Measurements from ENCODE around the gene PKD2L1.
A peak's percentile ranks its signal among the peaks of the same experiment; 100 is the strongest.
"Not testable (repeated sequence)": the region's sequence is repeated elsewhere in the genome, so short reads cannot be mapped to it uniquely, and the experiment has no call there.

PKD2L1 gene

DNA sequence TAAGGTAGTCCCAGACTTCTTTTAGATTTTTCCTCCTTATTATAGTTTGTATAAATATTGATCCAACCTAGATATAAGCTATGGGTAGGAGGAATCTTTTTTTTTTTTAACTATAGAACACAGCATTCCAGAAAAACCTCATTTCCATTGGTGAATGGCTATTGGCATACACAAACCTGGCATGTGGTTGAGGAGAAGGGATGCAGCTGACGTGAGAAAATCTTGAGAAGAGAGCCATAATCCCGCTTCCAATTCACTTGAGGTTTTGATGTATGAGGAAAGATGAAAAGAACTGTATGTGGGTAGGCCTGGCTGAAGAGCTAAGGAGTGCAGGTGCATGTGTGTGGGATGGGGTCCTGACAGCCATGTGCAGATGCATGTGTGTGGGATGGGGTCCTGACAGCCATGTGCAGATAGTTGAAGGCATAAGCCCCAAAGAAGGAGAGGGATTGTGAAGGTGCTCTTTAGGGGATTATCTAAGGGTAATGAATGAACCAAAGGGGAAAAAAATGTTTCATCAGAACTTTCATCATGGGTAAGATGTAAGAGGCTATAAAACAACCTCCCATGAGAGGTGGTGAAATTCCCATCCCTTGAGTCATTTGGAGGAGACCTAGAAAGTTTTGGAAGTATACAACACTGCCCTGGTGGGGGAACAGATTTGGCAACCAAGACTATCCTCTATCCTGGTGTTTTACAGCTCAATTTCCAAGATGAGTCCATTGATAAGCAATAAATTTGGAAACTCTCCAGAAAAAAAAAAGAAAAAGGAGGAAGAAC, 3.8 kb upstream of the PKD2L1 start:
- no peak for DNase-seq

DNA sequence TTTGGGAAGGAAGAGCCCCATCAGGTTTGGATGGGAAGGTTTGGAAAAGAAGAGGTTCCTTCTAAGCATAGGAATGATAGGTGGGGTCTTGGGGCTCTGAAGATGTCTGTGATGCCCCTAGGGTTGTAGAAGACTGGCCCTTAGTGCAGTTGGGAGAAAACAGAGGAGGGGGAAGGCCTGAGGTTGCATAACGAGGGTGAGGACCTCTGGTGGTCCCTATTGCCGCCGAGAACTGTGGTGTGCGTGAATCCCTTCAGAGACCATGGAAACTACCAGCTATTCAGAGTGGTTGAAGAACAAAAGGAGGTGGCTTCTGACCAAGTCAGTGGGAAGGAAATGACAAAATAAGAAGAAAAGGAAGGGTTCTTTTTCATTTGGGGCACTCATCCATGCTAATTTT, 3.1 kb upstream of the PKD2L1 start:
- DNase-seq = no peak

DNA sequence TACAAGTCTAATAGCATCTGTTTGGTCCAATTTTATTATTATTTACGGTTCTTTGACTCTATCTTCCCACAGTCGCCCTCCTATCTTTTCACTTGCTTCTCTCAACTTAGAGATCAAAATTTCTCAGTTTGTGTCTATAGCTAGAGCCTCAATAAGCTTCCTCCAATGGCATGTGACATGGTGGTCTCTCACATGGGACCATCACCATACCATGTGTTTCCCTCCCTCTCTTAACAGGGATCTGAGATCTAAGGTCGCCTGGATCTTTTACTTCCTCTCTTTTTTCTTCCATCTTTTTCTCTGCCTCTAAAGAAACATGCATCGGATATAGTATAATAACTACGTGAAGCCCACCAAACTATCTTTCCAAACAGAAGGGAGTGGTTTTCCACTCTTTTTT, 1.8 kb downstream of the PKD2L1 start:
- DNase-seq = no peak

DNA sequence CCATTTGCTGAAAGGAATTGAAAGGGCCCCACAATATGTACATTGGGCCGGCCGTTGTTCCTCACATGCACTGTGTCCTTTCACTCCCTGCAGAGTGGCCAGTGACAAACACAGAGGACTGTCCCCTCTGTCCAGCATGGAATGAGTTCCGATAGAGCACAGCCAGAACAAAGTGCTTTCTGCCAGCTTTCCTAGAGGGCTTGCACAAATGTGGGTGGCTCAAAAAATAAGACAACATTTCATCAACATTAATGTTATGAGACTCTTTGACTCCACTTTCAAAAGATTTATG, 2.4 kb downstream of the PKD2L1 start:
- no peak for DNase-seq

DNA sequence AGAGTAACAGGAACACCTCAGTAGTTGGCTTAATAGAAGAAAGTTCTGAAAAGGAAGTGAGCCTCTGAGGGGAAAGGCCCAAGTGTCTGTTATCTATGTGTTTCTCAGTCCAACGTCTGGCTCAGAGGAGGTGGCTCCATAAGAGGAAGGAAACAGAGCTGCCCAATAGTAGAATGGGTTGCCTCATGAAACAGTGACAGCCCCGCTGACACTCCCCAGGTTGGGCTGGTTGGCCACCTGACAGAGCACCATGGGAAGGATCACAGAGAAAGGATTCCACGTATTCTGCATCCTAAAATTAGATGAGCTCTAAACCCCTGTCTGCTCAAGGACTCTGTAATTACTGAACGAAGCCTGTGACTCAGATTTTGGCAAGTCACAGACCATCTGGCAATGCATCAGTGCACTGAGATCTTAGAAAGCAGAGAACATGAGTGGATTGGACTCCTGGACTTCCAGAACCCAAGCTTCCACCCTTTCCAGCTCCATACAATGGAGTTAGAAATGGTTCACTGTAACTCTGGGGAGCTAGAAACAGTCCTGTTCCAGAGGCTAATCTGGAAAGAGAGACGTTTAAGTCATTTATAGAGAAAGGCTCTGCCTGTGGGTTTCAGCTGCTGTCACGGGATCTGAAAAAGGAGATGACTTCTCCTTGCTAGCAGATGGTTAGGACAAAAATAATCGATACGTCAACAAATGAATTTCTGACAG, 2.9 kb downstream of the PKD2L1 start:
- DNase-seq = peak in 1 of 5 experiments; percentile 70

DNA sequence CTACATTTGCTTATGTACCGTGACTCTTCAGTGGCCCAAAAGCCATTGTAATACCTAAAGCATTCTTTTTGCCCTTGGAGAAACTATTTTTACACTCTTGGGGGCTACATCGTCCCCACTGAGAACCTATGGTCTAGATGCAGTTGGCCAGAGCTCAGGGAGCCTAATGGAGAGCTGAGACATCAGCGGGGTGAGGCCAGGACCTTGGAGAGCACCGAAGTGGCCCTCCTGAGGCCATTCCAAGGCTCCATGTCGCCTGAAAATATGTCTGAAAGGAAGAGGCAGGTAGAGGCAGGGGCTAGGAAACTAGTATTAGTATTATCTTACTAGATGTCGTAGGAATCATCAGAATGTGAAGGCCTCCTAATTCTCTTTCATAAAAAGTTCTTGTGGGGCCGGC, 4.9 kb downstream of the PKD2L1 start:
- no peak for DNase-seq

DNA sequence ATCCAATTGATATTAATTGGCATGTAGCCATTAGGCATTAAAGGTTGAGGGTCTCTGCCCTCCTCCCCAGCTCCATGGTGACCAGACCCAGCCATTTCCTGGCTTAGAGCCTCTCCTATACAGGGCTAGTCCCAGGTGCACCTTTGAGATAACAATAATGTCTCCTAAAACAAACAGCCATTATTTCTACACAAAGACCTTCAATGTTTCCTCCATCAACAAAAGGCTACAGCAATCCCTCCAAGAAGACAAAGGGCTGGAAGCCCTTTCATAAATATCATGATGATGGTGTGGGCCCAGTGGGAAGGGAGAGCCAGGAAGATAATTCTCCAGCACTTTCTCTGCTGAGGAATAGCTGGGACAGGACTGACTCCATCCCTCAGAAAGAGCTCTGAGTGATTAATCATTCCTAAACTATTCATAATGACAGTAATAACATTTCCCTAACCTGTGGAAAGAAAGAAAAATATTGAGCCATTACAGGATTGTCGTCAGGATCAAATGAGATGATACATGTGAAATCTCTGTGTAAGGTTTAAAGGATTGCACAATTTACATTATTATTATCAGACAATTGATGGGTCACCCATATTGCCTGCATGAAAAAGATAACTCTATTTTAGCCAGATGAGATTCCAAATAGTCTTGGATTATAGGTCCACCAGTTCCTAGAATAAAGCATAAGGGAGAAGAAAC, 10.2 kb downstream of the PKD2L1 start:
- no peak for DNase-seq

DNA sequence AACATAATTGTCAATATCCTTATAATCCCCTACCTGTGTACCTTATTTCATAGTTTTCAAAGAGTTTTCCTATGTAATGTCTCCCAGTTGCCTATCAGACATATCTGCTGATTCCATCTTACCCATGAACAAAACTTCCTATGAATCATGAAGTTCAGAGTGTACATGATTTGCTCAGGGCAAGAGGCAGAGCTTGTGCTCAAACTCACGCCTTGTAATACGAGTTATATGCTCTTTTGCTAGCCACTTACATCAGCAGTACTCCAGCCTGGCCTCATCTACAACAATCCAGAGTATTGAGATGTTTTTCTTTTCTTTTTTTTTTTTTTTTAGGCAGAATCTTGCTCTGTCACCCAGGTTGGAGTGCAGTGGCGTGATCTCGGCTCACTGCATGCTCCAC, 11.8 kb downstream of the PKD2L1 start:
- DNase-seq = no peak

DNA sequence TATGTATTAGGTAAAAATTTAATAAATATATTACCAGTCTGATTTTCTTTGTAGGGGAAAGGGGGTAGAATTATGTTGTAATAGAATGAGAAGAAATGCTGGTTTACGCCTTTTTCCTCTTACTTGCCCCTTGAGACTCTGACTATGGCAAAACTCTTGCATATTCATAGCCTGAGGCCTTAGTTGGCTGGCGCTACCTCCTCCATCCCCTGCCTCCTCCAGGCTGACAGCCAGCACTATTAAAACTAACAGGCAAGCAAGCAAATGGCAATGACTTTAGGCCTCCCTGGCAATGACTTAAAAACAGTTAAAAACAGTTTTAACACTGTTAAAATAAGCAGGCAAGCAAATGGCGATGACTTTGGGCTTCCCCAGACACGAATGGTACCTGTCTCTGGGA, 14.4 kb downstream of the PKD2L1 start:
- DNase-seq = no peak

DNA sequence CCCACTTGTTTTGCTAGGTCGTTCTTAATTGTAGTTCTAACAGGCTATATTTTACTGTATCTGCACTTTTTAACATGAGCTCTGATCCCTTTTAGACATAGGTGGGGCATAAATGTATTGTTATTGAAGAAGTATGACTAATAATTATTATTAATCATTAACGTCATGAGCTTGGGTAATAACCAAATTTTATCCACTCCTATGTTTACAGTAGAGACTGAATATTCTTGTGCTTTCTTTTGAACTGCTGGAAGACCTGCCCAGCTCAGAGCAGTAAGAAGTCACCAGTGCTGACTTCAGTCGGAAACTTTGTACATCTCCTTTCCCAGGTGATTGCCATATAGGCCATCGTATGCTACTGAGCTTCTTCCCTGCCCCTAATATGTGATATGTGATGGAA, 18.7 kb downstream of the PKD2L1 start:
- no peak for DNase-seq

DNA sequence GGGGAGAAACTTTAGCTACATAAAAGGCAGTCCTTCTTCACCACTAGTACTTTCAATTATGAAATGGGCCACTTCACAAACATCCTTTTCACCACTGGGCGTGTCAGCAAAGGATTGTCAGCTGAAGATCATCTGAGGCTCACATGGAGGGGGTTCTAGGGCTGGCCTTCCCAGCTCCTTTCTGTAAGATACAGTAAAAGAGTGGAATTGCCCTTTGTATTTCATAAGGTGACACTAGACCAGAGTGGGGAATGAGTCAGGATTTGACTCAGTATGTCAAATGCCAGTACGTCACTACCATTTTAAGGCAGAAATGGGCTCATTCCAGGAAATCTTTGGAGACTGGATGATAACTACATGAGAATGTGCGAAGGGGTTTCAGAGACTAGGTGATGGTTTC, 22.3 kb downstream of the PKD2L1 start:
- DNase-seq = no peak

DNA sequence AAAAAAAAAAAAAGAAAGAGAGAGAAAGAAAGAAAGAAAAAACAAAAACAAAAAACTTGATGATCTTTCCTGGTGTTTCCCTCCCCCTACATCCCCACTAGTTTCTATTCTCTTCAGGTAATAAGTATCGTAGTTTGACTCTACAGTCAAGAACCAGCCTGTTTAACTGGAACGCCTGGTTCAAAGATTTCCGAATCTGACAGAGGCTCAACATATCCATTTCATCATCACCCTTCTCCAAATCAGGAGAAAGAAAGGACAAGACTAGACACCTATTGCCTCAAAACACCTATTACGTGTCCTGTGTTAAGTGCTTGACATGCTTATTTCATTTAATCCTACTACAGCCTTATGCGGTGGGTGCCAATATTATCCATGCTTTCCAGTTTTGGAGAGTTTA, 23.2 kb downstream of the PKD2L1 start:
- no peak for DNase-seq

DNA sequence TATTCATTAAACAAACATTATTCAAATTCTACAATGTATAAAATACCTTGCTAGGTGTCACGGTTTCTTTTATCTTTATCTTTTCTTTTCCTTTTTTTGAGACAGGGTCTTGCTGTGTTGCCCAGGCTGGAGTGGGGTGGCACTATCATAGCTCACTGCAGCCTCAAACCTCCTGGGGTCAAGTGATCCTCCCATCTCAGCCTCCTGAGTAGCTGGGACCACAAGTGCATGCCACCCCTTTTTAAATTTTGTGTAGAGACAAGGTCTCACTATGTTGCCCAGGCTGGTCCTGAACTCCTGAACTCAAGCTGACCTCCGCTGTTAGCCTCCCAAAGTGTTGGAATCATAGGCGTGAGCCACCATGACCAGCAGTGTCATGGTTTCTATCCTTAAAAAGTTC, 25.6 kb downstream of the PKD2L1 start:
- DNase-seq = no peak

DNA sequence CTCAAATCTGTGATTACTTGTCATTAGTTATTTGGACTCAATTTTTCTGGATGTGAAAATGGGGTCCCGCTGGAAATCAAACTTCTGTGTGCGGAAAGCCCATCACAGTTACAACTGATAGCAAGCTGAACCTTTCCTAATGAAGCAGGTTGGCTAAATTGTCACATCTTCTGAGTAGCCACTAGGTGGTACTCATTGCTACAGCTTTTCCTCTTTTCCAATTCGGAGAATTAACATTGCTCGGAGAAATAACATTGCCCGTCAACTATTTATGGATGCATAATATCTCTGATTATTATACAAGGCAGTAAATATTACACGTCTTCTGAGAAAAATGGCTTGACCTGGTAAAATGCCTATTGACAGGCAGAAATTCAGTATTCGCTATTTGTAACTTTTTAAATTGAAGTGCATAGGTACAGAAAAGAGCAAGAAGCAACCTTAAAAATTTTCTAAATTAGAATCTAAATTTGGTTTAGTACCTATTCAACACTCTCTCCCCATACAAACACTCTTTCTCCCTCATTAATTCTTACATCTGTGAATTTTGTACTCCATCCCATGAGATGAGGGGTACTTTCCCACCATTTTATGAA, 26.2 kb downstream of the PKD2L1 start:
- peak in 1 of 5 experiments; percentile 11 for DNase-seq

DNA sequence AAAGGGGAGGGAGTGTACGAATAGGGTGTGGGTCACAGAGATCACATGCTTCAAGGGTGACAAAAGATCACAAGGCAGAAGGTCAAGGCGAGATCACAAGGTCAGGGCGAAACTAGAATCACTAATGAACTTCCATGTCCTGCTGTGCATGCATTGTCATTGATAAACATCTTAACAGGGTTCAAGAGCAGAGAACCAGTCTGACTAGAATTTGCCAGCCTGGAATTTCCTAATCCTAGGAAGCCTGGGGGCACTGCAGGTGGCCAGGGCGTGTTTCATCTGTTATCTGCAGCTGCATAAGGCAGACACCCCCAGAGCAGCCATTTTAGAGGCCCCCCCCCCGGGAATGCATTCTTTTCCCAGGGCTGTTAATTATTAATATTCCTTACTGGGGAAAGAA, 28.9 kb downstream of the PKD2L1 start:
- DNase-seq = not testable (repeated sequence)

DNA sequence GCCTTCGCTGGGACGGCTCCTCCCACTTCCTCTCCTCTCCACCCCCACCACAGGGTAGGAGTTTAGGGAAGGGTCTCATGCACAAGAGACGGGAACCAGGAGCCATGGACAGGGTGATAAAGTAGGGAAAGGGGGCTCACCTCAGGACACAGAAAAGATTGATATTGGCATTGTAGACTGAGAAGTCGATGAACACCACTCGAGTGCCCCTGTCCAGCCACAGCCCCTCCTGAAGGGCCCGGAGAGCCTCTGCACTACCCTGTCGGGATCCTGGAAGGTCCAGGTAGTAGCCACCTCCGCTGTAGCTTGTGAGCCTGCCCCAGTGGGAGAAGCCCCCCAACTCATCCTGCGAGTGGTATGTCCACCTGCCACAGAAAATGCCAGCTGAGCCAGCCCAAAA, 32.8 kb downstream of the PKD2L1 start:
- DNase-seq = no peak

DNA sequence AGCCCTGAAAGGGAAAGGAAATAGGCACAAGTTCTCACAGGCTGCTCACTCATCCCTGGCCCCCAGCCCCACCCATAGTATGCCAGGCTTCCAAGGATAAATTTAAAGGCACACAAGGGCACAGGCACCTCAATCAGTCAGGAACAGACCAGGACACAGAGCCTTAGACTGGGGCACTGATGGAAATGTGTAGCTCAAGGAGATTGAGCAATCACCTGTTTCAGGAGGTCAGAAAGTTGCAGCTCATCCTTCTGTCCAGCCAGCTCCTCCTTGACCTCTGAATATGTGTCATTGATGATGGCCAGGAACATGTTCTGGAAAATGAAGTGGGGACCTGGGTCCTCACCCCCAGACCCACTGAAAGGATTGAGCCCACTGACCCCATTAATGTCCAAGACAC, 37.0 kb downstream of the PKD2L1 start:
- DNase-seq = no peak

DNA sequence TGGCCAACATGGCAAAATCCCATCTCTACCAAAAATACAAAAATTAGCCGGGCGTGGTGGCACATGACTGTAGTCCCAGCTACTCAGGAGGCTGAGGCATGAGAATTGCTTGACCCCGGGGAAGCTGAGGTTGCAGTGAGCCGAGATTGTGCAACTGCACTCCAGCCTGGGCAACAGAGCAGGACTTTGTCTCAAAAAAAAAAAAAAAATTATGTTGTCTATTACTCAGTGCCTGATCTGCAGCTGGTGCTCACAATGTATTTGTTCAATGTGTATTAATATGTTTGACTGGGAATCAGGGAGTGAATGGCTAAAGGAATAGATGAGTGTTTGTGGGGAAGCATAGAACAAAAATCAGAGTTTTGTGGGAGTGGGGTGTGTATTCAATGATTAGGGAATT, 37.7 kb downstream of the PKD2L1 start:
- DNase-seq = not testable (repeated sequence)

DNA sequence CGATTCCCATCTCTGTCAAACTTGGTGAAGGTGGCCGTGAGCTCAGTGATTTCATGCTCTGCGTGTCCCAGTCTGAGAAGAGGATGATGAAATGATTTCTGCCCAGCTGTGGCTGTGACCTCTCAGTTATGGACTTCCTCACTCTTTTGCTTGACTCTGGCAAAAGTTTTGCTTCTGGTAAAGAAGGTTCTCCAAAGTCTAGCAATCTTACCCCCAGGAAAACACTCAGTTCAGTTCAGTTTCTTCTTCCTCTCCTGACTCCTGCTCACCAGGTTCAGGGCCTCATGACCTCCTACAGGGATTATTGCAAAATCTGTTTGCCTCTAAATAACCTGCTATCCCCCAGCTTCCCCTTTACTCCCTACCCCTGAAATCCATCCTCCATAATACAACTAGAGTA, 38.7 kb downstream of the PKD2L1 start:
- DNase-seq = no peak

DNA sequence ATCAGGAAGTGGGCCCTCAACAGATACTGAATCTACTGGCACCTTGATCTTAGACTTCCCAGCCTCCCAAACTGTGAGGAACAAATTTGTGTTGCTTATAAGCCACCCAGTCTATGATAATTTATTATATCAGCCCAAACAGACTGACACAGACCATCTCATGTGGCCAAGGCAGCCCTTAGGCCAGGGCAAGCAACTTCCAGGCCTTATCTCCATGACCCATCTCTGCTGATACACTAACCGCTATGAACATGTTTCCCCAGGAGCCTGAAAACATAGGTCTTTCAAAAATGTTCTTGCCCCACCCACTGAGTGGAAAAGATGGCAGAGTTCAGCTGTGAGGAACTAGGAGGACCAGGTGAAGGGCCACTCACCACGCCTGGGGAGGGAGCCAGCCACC, 40.4 kb downstream of the PKD2L1 start:
- DNase-seq = no peak

DNA sequence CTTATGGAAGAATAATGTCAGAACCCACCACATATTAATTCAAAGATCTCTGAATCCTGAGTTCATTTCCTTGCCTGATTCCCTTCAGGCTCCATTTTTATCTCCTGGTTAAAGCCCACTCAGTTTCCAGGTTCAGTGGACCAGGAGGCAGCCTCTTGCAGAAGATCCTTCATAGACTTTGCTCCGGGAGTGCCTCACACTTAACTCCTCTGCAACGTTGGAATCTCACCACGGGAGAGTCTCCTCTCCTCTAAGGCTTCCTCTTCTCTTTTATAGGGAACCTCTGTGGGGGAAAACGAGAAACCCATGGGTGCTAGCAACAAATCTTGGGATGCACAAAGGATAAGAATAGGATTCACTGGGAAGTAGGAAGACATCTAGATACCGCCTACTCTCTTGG, 41.8 kb downstream of the PKD2L1 start:
- DNase-seq = no peak

DNA sequence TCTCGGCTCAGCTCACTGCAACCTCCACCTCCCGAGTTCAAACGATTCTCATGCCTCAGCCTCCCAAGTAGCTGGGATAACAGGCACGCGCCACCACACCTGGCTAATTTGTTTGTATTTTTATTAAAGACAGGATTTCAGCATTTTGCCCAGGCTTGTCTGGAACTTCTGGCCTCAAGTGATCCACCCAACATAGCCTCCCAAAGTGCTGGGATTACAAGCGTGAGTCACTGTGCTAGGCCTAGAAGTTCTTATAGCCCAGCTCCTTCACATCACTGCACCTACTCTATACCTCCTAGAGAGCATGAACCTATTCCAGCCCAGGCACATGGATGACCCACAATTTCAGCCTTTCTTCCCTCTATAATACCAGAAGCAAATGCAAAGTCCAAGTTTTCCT, 42.3 kb downstream of the PKD2L1 start:
- DNase-seq = no peak
